Kidney capillary endothelial cell (primary cell): ENCODE measurements around the gene RAB3GAP2.
"Not testable (repeated sequence)": the region's sequence is repeated elsewhere in the genome, so short reads cannot be mapped to it uniquely, and the experiment has no call there.

ENCODE experiments used
- DNase-seq: peaks from one replicate; pipeline ENCODE4 v3.0.0-alpha.2; 2018; ENCODE audit warnings: low spot score

Gene RAB3GAP2

GRCh38 chr1:220189750-220190347 lies 82.4 kb downstream of the RAB3GAP2 start:
- DNase-seq: peak; percentile 36

- DNase-seq: no peak
Observed at GRCh38 chr1:220188538-220188937, 83.7 kb downstream of the RAB3GAP2 start.

- no peak for DNase-seq
Observed at GRCh38 chr1:220186752-220187151, 85.5 kb downstream of the RAB3GAP2 start.

- no peak for DNase-seq
Observed at GRCh38 chr1:220184506-220184905, 87.7 kb downstream of the RAB3GAP2 start.

- DNase-seq: peak; percentile 7
Observed at GRCh38 chr1:220182656-220183055, 89.6 kb downstream of the RAB3GAP2 start.

DNA sequence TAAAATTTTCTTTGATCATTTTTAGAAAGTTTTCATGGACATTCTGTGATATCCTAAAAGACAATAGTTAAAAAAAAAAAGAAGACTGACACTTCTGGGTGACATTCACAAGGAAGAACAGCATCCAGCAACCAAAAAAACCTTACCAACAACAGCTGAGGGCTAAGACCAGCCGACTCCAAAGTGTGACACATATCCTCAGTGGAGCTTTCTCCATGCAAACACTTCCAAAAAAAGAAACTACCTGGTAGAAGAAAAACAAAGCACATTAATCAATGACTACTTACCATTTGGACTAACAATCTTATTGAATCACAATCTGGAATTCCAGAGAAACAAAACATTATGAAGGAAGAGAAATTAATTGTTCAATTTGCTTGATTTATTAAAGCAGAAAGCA lies 90.1 kb downstream of the RAB3GAP2 start:
- DNase-seq: peak; percentile 58

DNA sequence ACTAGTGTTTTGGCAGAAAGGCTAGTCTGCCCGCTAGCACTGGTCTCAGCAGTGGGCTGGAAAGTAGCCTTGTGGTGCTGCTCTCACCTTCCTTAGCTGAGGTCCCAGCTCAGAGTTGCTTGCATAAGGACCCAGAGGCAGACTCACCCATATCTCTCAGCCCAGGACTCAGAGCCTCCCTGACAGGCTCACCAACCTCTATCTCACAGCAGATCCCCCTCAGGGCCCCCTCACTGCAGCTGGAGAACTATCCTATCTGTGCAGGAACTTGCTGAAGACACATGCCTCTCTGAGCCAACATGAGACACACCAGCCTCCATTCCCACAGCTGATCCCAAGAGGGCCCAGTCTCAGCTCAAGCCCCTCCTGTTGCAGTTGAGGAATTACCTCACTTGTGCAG lies 95.7 kb downstream of the RAB3GAP2 start:
- DNase-seq: no peak

GRCh38 chr1:220170836-220171526 lies 101.3 kb downstream of the RAB3GAP2 start:
- no peak for DNase-seq

DNA sequence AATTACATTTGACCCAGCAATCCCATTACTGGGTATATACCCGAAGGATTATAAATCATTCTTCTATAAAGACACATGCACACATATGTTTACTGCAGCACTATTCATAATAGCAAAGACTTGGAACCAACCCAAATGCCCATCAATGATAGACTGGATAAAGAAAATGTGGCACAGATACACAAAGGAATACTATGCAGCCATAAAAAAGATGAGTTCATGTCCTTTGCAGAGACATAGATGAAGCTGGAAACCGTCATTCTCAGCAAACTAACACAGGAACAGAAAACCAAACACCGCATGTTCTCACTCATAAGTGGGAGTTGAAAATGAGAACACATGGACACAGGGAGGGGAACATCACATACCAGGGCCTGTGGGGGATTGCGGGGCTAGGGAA lies 102.4 kb downstream of the RAB3GAP2 start:
- not testable (repeated sequence) for DNase-seq

- DNase-seq: no peak
Observed at GRCh38 chr1:220166853-220167252, 105.4 kb downstream of the RAB3GAP2 start.

DNA sequence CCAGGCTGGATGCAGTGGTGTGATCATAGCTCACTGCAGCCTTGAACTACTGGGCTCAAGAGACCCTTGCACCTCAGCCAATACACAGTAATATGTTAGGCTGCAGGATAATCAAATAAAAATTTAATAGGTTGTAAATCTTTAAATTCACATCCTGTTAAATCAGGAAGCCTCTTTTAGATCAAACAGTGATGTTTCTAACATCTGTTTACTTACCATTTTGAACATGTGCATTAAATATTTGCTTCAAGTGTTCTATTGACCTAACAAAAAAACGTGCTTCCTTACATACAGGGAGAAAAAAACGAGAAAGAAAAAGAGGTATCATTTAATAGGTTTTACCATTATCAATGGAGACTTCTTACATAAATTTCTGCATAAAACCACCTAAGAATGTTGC lies 107.7 kb downstream of the RAB3GAP2 start:
- DNase-seq: no peak

GRCh38 chr1:220164116-220164515 lies 108.1 kb downstream of the RAB3GAP2 start:
- no peak for DNase-seq

DNA sequence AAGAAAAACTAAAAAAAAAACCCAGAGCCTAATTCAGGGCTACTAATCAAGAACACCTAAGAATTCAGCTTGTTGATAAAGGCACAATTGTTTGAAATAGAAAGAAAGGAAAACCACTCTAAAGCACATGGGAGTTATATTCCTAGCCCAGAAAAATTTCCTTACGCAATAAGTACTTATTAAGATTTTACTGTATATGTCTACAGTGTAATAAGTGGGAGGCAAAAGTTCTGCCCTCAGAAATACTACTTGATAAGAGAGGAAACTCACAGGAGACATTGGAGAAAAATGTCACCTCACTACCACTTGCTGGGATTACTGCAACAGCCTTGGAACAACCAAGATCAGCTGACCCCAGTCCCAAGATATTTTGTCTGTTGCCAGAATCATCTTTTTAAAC lies 112.2 kb downstream of the RAB3GAP2 start:
- DNase-seq: no peak

- no peak for DNase-seq
Observed at GRCh38 chr1:220159041-220159440, 113.2 kb downstream of the RAB3GAP2 start.

- not testable (repeated sequence) for DNase-seq
Observed at GRCh38 chr1:220158530-220158929, 113.7 kb downstream of the RAB3GAP2 start.

- DNase-seq: peak; percentile 33
Observed at GRCh38 chr1:220157738-220158137, 114.5 kb downstream of the RAB3GAP2 start.

GRCh38 chr1:220156620-220157146 lies 115.6 kb downstream of the RAB3GAP2 start:
- DNase-seq: no peak

DNA sequence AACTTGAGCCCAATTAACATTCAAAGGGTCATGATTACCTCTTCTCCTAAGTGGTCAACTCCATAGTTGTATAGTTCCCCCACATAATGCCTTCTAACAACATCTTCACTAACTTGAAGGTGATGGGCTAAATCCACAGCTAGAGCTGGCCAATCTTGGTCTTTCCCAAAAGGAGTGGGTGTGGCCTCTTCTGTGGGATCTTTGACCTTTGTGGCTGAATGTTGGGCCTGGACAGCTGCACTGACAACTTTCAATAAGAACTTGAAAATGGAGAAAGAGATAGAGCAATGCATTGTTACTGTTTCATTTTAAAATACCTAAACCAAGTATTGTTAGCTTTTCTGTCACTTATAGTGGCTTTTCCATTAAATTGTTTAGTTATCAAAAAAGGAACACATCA lies 119.1 kb downstream of the RAB3GAP2 start:
- no peak for DNase-seq

GRCh38 chr1:220151454-220151853 lies 120.8 kb downstream of the RAB3GAP2 start:
- DNase-seq: no peak

- DNase-seq: no peak
Observed at GRCh38 chr1:220149742-220150141, 122.5 kb downstream of the RAB3GAP2 start.

DNA sequence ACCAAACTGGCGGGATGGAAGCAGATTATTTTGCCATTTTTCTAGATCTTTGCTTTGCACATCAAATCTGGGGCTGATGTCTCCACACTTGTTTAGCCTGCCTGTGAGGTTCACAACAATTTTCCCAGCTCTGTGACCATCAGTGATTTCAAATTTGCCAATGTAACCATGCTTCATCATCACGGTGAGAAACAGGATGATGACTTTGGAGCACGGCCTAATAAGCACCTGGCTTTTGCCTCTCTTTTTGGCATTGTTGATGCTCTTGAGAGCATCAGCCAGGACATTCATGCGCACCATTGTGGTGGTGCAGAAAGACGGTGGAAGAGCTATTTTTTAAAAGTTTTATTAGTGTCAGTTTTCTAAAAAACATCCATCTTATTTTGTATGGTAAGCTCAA lies 128.2 kb downstream of the RAB3GAP2 start:
- DNase-seq: no peak

DNA sequence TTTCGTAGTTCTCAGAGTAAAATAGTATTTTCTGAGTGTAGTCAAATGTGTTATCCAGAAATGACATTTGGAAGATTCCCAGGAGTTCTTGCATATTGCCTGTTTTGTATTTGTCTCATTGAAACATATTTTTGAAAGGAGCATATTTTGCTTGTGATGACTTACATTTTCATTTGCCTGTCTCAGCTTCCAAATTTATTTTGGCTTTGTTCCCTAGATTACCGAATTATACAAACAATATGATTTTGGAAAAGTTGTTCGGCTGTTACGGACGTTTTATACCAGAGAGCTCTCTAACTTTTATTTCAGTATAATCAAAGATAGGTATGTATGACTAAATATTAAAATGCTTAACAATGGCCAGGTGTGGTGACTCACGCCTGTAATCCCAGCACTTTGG lies 132.3 kb downstream of the RAB3GAP2 start:
- no peak for DNase-seq

DNA sequence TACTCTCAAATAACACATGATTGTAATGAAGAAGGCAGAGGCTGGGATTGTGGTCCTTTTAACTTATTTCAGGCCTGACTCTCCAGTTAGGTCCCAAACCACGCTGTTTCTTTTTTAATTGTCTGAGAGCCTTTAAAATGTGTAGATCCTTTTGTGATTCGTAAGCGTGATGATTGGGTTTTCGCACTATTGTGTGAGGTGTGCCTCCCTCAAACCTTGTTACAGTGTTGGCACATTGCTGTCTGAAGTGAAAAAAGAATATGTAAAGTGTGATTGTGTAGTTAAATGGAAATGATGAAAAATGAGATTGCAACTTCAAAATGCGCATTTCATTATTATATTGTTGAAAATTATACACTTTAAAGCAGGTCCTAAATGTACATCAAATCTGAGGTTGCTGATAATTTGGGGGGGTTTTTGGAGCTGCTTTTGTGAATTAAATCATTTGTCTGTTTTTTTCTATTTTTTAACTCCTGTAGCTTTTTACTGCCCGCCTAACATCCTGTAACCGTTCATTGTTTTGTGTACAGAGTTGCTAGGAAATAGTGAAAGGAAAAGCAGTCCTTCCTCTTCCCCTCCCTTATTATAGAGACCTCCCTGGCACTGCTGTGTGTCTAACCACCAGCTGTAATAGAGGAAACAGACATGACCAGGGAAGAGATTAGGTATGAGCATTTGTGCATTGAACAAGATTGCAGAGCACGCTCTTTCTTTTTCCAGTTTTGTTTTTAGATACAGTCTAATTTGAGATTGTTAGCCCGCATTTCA lies 135.1 kb downstream of the RAB3GAP2 start:
- peak; percentile 72 for DNase-seq
